ENCODE measurements around the gene CBX6.

- TF ChIP-seq POLR2A (IDR thresholded peaks at IDR 0.05) (no peak), CTCF (IDR thresholded peaks at IDR 0.05) (no peak)
Observed at GRCh38 chr22:38837414-38837928, 34.5 kb downstream of the CBX6 start.

Data from Peyer's patch (tissue), 4 donors.